Measurements from ENCODE around the gene CC2D2B.
"Not testable (repeated sequence)": the region's sequence is repeated elsewhere in the genome, so short reads cannot be mapped to it uniquely, and the experiment has no call there.

The CC2D2B gene

GRCh38 chr10:95907456-95908253 lies at the start of gene CC2D2B:
Gene CC2D2B (plus strand): TSS chr10:95907975. CDS start chr10:95911324, 3,349 bp downstream.
- DNase-seq (ENCODE audit: low read depth in 3 of 3): peak; percentile 23 to 58 (median 45)

GRCh38 chr10:95860166-95860940 lies 47.4 kb upstream of the CC2D2B start:
- no peak for DNase-seq (ENCODE audit: low read depth in 3 of 3)

GRCh38 chr10:95861386-95861785 lies 46.4 kb upstream of the CC2D2B start:
- no peak for DNase-seq (ENCODE audit: low read depth in 3 of 3)

GRCh38 chr10:95864906-95865813 lies 42.6 kb upstream of the CC2D2B start:
- peak in 1 of 3 experiments; percentile 4 for DNase-seq (ENCODE audit: low read depth in 3 of 3)

GRCh38 chr10:95865814-95866466 lies 41.8 kb upstream of the CC2D2B start:
- DNase-seq (ENCODE audit: low read depth in 3 of 3): no peak

- DNase-seq (ENCODE audit: low read depth in 3 of 3): no peak
These were observed 41.3 kb upstream of the CC2D2B start for GRCh38 chr10:95866467-95866842.

GRCh38 chr10:95867866-95868265 lies 39.9 kb upstream of the CC2D2B start:
- no peak for DNase-seq (ENCODE audit: low read depth in 3 of 3)

GRCh38 chr10:95872158-95872711 lies 35.5 kb upstream of the CC2D2B start:
- no peak for DNase-seq (ENCODE audit: low read depth in 3 of 3)

GRCh38 chr10:95873139-95873538 lies 34.6 kb upstream of the CC2D2B start:
- DNase-seq (ENCODE audit: low read depth in 3 of 3): no peak

GRCh38 chr10:95873651-95874050 lies 34.1 kb upstream of the CC2D2B start:
- no peak for DNase-seq (ENCODE audit: low read depth in 3 of 3)

GRCh38 chr10:95874783-95875182 lies 33.0 kb upstream of the CC2D2B start:
- DNase-seq (ENCODE audit: low read depth in 3 of 3): not testable (repeated sequence)

- DNase-seq (ENCODE audit: low read depth in 3 of 3): no peak
These were observed 31.0 kb upstream of the CC2D2B start for GRCh38 chr10:95876756-95877155.

GRCh38 chr10:95877881-95878280 lies 29.9 kb upstream of the CC2D2B start:
- DNase-seq (ENCODE audit: low read depth in 3 of 3): no peak

GRCh38 chr10:95880704-95881103 lies 27.1 kb upstream of the CC2D2B start:
- DNase-seq (ENCODE audit: low read depth in 3 of 3): no peak

GRCh38 chr10:95881316-95881715 lies 26.5 kb upstream of the CC2D2B start:
- DNase-seq (ENCODE audit: low read depth in 3 of 3): no peak

- DNase-seq (ENCODE audit: low read depth in 3 of 3): no peak
These were observed 17.9 kb upstream of the CC2D2B start for GRCh38 chr10:95889830-95890229.

GRCh38 chr10:95896071-95896850 lies 11.5 kb upstream of the CC2D2B start:
- DNase-seq (ENCODE audit: low read depth in 3 of 3): no peak

- DNase-seq (ENCODE audit: low read depth in 3 of 3): not testable (repeated sequence)
These were observed 1.7 kb upstream of the CC2D2B start for GRCh38 chr10:95905897-95906580.

- peak in 2 of 3 experiments; percentile 1 to 11 for DNase-seq (ENCODE audit: low read depth in 3 of 3)
These were observed 909 bp upstream of the CC2D2B start for GRCh38 chr10:95906677-95907455.

Measured in stimulated activated CD4-positive, alpha-beta T cell treated with anti-CD3 and anti-CD28 coated beads, TNF-alpha, amount 100 ng/mL, for 4 hours (primary cell).